Duodenal mucosa (tissue), 2 donors: ENCODE results near the gene WDFY4.

Experiments
- H3K27ac ChIP-seq: one replicate; pipeline ENCODE4 v1.7.0; 2013; ENCODE audit warnings: low read depth, low read length
- H3K27me3 ChIP-seq, 2 donors: one replicate each; pipeline ENCODE4 v1.7.0; 2013; ENCODE audit warnings: low read length in 2 of 2, control low read depth in 1 of 2; ENCODE audit not compliant: insufficient read depth in 2 of 2, control insufficient read depth in 1 of 2
- H3K36me3 ChIP-seq, 2 donors: one replicate each; pipeline ENCODE4 v1.7.0; 2013; ENCODE audit warnings: low read length in 2 of 2, control low read depth in 1 of 2; ENCODE audit not compliant: insufficient read depth in 2 of 2, control insufficient read depth in 1 of 2
- H3K4me1 ChIP-seq, 2 donors: one replicate each; pipeline ENCODE4 v1.7.0; 2013; ENCODE audit warnings: low read length in 2 of 2, control low read depth in 1 of 2; ENCODE audit not compliant: insufficient read depth in 2 of 2, control insufficient read depth in 1 of 2
- H3K4me3 ChIP-seq, 2 donors: one replicate each; pipeline ENCODE4 v1.7.0; 2013; ENCODE audit warnings: low read length in 2 of 2, low read depth in 1 of 2
- H3K9ac ChIP-seq, 2 donors: one replicate each; pipeline ENCODE4 v1.7.0; 2013; ENCODE audit warnings: low read length in 2 of 2, low read depth in 1 of 2
- H3K9me3 ChIP-seq, 2 donors: one replicate each; pipeline ENCODE4 v1.7.0; 2013; ENCODE audit warnings: low read length in 2 of 2, control low read depth in 1 of 2; ENCODE audit not compliant: control insufficient read depth in 1 of 2

WDFY4 gene

GRCh38 chr10:48768144-48768766 is 83.6 kb downstream of the WDFY4 start:
- no peaks in the 10 kb centered on the region for H3K4me1 ChIP-seq
- no peaks in the 10 kb centered on the region for H3K27me3 ChIP-seq
- no peak overlapping the region for H3K9ac ChIP-seq
- H3K9me3 ChIP-seq, result no peaks in the 10 kb centered on the region
- no peaks in the 10 kb centered on the region for H3K36me3 ChIP-seq
- H3K27ac ChIP-seq, result no peak overlapping the region
- no peak overlapping the region for H3K4me3 ChIP-seq

- Histone ChIP-seq H3K27me3 (no peaks in the 10 kb centered on the region), H3K9ac (no peak overlapping the region), H3K27ac (no peak overlapping the region), H3K4me1 (no peaks in the 10 kb centered on the region), H3K4me3 (no peak overlapping the region), H3K36me3 (no peaks in the 10 kb centered on the region), H3K9me3 (no peaks in the 10 kb centered on the region)
These were observed 84.3 kb downstream of the WDFY4 start for GRCh38 chr10:48768926-48769325.

- no peaks in the 10 kb centered on the region for H3K4me1 ChIP-seq
- H3K4me3 ChIP-seq, result no peak overlapping the region
- no peak overlapping the region for H3K9ac ChIP-seq
- H3K9me3 ChIP-seq, result no peaks in the 10 kb centered on the region
- H3K27me3 ChIP-seq, result no peaks in the 10 kb centered on the region
- no peak overlapping the region for H3K27ac ChIP-seq
- no peaks in the 10 kb centered on the region for H3K36me3 ChIP-seq
These were observed 85.2 kb downstream of the WDFY4 start for GRCh38 chr10:48769706-48770435.

- Histone ChIP-seq H3K27me3 (no peaks in the 10 kb centered on the region), H3K4me3 (no peak overlapping the region), H3K36me3 (no peaks in the 10 kb centered on the region), H3K27ac (no peak overlapping the region), H3K4me1 (no peaks in the 10 kb centered on the region), H3K9ac (no peak overlapping the region), H3K9me3 (no peaks in the 10 kb centered on the region)
These were observed 86.0 kb downstream of the WDFY4 start for GRCh38 chr10:48770561-48771089.

- Histone ChIP-seq H3K36me3 (no peaks in the 10 kb centered on the region), H3K27me3 (no peaks in the 10 kb centered on the region), H3K27ac (no peak overlapping the region), H3K9me3 (no peaks in the 10 kb centered on the region), H3K4me1 (no peaks in the 10 kb centered on the region), H3K9ac (no peak overlapping the region), H3K4me3 (no peak overlapping the region)
These were observed 86.6 kb downstream of the WDFY4 start for GRCh38 chr10:48771234-48771633.

- no peaks in the 10 kb centered on the region for H3K27me3 ChIP-seq
- no peak overlapping the region for H3K27ac ChIP-seq
These were observed 87.4 kb downstream of the WDFY4 start for GRCh38 chr10:48772059-48772458.

GRCh38 chr10:48773580-48773979 is 88.9 kb downstream of the WDFY4 start:
- no peaks in the 10 kb centered on the region for H3K36me3 ChIP-seq
- no peak overlapping the region for H3K9ac ChIP-seq
- H3K27me3 ChIP-seq, result no peaks in the 10 kb centered on the region
- no peak overlapping the region for H3K4me3 ChIP-seq
- no peaks in the 10 kb centered on the region for H3K9me3 ChIP-seq
- no peaks in the 10 kb centered on the region for H3K4me1 ChIP-seq
- H3K27ac ChIP-seq, result no peak overlapping the region

More at GRCh38 chr10:48772059-48772458, 87.4 kb downstream of the WDFY4 start:
- Histone ChIP-seq H3K4me1 (no peaks in the 10 kb centered on the region), H3K9me3 (no peaks in the 10 kb centered on the region), H3K4me3 (no peak overlapping the region), H3K36me3 (no peaks in the 10 kb centered on the region), H3K9ac (no peak overlapping the region)

GRCh38 chr10:48774416-48775205 is 89.9 kb downstream of the WDFY4 start:
- H3K4me1 ChIP-seq, result no peaks in the 10 kb centered on the region
- no peaks in the 10 kb centered on the region for H3K36me3 ChIP-seq
- no peak overlapping the region for H3K27ac ChIP-seq
- H3K27me3 ChIP-seq, result no peaks in the 10 kb centered on the region
- H3K9me3 ChIP-seq, result no peaks in the 10 kb centered on the region
- no peak overlapping the region for H3K4me3 ChIP-seq
- no peak overlapping the region for H3K9ac ChIP-seq

- no peaks in the 10 kb centered on the region for H3K4me1 ChIP-seq
- H3K36me3 ChIP-seq, result no peaks in the 10 kb centered on the region
These were observed 90.5 kb downstream of the WDFY4 start for GRCh38 chr10:48775206-48775517.

GRCh38 chr10:48776005-48776522 is 91.4 kb downstream of the WDFY4 start:
- H3K4me1 ChIP-seq, result no peaks in the 10 kb centered on the region
- no peaks in the 10 kb centered on the region for H3K36me3 ChIP-seq
- H3K9me3 ChIP-seq, result no peaks in the 10 kb centered on the region
- H3K9ac ChIP-seq, result no peak overlapping the region
- no peak overlapping the region for H3K27ac ChIP-seq
- no peak overlapping the region for H3K4me3 ChIP-seq
- no peaks in the 10 kb centered on the region for H3K27me3 ChIP-seq

More at GRCh38 chr10:48775206-48775517, 90.5 kb downstream of the WDFY4 start:
- H3K27me3 ChIP-seq, result no peaks in the 10 kb centered on the region
- H3K4me3 ChIP-seq, result no peak overlapping the region
- H3K27ac ChIP-seq, result no peak overlapping the region
- H3K9ac ChIP-seq, result no peak overlapping the region
- H3K9me3 ChIP-seq, result no peaks in the 10 kb centered on the region
